ENCODE results near the gene USP36. TPM values are rescaled to one million over a fixed set of nuclear protein-coding genes. Genes with fewer than 3 reads are reported as not detected.
A peak's percentile ranks its signal among the peaks of the same experiment; 100 is the strongest.
"Not testable (repeated sequence)": the region's sequence is repeated elsewhere in the genome, so short reads cannot be mapped to it uniquely, and the experiment has no call there.

Gene USP36
- 10 to 100 TPM; 26.7 to 55.4 (median 45.6) TPM for polyA plus RNA-seq (ENCODE audit: insufficient read length in 4 of 4)

DNA sequence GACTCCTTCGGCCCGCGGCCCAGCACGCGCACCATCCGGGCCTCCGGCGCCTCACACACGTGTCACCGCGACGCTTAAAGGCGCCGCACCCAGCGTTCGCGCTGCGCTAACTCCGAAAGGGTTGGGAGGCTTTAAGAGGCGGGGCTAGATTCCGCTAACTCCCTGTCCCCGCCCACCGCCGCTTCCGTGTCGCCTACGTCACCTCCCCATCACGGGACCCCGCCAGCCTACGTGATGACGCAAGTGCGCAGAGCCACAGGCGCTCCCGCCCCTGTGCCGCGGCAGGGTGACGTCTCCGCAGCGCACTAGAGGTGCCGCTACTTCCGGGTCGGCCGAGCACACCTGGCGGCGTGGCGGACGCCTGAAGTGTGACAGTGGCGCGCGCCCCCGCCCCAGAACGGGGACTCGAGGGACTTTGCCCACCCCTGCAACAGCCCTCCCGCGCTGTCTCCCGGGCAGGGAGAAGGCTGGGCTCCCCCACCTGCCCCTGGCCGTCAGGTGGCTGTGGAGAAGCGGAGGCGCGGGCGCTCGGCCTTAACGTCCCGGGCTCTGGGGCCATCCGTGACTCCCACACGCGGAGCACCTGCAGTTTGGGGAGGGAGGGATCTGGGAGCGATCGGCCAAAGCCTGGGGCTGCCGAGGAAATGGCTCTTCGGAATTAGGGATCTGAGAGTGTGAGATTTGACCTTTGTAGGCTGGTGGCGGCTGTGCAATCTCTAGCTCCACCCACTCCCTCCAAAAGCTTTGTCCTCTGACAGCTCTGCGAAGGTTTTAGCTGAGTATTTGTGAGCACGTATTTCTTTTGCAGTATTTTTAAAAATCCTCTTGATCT is at the start of gene USP36:
USP36 (minus strand) TSS at position 35 of the 832 bp plus-strand sequence. CDS start 4,451 bp downstream, outside the sequence.
- DNase-seq (ENCODE audit: low read depth in 4 of 4, low spot score in 2 of 4) = peak; percentile 95 to 99 (median 98)

DNA sequence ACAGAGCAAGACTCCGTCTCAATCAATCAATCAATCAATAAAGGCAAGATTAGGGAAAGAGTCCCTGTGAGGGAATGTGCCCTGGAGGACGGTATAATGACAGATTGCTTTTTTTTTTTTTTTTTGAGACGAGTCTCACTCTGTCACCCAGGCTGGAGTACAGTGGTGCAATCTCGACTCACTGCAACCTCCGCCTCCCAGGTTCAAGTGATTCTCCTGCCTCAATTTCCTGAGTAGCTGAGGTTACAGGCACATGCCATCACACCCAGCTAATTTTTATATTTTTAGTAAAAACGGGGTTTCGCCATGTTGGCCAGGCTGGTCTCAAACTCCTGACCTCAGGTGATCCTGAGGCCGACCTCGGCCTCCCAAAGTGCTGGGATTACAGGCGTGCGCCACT is 49.5 kb upstream of the USP36 start:
- DNase-seq (ENCODE audit: low read depth in 4 of 4, low spot score in 2 of 4) = not testable (repeated sequence)

DNA sequence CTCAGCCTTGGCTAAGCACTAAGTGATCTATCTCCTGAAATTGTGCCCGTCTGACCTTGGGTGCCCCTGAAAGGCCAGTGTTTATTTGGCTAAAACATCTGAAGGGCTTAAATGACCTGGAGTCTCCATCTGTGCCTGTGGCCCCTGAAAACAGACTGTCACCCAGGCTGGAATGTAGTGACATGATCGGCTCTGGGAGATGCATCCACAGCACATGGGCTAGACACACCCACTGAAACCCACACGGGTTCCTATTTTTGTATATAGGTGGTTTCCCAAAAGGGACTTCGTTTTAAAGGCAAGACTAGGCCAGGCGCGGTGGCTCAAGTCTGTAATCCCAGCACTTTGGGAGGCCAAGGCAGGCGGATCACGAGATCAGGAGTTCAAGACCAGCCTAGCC is 48.9 kb upstream of the USP36 start:
- DNase-seq (ENCODE audit: low read depth in 4 of 4, low spot score in 2 of 4) = no peak

DNA sequence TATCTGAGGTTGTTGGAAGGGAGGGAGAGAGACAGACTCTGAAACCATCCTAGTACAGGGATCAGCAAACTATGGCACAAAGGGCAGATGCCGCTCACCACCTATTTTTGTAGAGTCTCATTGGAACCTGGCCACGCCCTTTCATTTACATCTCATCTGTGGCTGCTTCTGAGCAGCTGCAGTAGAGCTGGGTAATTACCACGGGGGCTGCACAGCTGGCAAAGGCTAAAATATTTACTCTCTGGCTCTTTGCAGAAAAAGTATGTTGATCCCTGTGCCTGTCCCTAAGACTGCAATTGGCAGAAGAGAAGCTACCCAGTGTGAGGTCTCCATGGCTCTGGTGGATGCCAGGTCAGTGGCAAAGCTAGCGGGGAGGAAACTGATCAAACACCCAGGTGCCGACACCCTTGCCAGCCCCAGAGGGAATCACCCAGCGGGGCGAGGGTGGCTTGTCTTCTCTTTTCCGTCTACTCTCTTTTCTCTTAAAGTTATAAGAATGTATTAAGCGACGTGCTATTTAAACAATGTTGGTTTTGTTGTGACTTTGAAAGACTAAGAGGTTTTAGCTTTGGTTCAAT is 48.4 kb upstream of the USP36 start:
- no peak for DNase-seq (ENCODE audit: low read depth in 4 of 4, low spot score in 2 of 4)

- DNase-seq (ENCODE audit: low read depth in 4 of 4, low spot score in 2 of 4) = no peak
These were observed 46.3 kb upstream of the USP36 start for GRCh38 chr17:78886954-78887353.

DNA sequence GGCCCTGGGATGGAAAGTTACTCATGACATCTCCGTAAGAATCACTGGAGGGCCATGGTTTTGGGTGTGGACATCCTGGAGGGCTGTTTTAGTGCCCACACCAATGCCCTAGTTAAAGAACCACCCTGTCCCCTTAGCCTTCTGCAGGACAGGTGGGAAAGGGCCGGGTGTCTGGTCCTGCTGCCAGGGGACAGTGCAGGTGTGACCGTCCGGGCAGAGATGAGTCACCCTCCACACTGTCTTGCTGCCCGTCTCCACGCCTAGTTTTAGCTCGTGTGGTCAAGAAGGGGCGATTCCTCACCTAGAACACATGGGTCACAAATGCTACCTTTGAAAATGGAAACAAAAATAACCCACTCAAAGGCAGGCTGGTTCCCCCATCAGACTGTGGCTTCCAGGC is 45.3 kb upstream of the USP36 start:
- DNase-seq (ENCODE audit: low read depth in 4 of 4, low spot score in 2 of 4) = no peak

DNA sequence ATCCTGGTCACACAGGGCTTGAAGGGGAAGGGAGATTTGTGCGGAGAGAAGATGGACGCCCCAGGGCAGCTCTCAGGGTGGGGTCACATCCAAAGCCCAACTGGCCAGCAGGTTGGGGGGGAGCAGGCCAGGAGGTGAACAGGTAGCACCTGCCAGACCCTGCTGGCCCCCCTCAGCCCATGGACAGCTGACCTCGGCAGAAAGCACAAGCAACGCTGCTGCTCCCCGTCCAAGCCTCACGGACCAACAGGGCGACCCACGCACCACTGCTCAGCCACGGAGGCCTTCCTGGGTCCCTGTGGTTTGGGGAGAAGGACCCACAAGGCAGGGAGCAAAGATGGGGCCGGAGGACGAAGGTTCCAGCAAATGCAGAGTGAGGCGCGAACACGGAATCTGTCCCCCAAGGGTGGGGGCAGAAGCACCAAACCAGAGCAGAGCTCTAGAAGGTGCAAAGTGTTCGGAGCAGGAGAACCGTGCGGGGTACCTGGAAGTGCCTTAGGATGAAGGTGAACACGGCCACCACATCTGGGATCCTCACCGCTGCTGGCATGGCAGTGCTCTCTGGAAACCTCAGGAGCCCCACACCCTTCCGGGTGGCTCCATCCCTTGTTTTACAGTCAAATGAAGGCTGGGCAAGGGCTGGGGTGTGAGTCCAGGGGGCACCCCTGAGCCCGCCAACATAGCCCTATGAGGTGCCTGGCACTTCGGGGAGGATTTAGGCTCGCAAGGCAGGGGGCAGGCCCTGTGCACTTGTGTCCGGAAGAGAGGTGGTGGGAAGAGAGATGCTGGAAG is 44.5 kb upstream of the USP36 start:
- no peak for DNase-seq (ENCODE audit: low read depth in 4 of 4, low spot score in 2 of 4)

DNA sequence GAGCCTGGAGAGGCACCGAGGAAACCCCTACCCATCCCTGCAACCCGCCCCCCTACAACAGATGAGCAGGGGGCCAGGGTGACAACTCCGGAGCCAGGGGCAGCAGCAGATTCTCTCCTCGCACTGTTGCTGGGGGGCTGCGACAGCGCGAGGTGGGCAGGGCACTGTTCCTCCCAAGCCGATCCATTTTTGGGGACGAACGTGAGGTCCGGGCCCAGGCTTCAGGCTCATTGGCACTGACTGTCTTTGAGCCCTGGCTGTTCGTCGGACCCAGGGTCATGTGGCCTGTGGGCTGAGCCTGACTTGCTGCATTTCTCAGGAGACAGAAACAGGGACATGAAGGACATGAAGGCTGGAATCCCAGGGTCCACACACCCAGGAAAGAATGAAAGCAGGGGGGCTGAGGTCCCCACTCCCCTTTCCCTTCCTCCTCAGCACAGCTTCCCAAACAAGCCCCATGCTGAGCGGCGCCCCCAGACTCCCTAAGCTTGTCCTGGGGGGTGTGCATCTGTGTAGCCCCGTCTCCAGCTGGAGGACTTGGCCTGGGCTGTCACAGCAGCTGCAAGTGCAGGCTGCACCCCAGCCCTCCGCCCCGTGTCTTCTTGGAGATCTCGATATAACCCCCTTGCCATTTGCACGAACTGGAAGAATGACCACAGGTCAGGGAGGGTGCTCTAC is 43.7 kb upstream of the USP36 start:
- DNase-seq (ENCODE audit: low read depth in 4 of 4, low spot score in 2 of 4) = no peak

- peak in 1 of 4 donors; percentile 29 for DNase-seq (ENCODE audit: low read depth in 4 of 4, low spot score in 2 of 4)
These were observed 43.0 kb upstream of the USP36 start for GRCh38 chr17:78883533-78884131.

DNA sequence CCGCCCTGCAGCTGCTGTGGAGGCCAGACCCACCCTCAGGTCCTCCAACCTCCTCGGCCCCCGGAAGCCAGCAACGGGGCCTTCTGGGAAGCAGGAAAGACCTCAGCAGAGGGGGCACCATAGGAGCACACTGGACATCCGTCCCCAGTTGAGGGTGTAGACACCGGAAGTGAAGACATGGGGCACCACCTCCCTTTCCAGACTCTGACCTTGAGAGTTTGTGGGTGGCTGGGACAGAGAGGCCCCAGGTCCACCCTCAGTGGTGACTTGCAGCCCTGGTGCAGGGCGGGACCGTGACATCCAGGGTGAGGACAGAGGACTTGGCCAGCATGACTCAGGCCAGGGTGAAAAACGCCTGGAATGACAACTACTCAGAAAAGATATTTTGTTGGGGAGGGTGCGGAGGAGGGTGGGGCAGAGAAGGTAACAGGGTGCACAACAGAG is 42.5 kb upstream of the USP36 start:
- DNase-seq (ENCODE audit: low read depth in 4 of 4, low spot score in 2 of 4) = no peak

DNA sequence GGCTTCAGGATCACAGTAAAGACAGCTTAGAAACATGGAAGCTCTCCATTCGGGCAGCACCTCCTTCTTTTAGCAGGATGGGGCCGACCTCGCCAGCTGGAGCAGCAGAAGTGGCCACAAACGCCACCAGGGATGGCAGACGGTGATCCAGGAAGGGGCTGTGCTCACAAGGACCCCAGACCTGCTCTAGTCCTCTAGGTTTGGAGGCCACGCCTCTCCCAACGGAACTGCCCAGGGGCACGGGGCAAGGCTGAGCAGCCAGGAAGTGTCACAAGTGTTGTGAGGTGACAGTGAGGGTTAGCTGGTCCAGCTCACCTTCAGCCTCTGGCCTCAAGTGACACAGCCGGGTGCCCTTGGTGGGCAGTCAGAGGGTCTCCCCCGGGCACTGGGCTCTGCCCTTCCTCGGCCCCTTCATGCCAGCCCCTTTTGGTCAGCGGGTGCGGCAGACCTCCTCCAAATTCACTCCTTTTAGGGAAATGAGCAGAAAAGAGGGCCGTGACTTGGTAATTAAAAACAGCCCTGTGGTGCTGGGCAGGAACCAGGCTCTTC is 42.0 kb upstream of the USP36 start:
- no peak for DNase-seq (ENCODE audit: low read depth in 4 of 4, low spot score in 2 of 4)

GRCh38 chr17:78879635-78880186 is 39.1 kb upstream of the USP36 start:
- DNase-seq (ENCODE audit: low read depth in 4 of 4, low spot score in 2 of 4) = peak in 2 of 4 donors; percentile 62 to 71

GRCh38 chr17:78878871-78879527 is 38.4 kb upstream of the USP36 start:
- no peak for DNase-seq (ENCODE audit: low read depth in 4 of 4, low spot score in 2 of 4)

DNA sequence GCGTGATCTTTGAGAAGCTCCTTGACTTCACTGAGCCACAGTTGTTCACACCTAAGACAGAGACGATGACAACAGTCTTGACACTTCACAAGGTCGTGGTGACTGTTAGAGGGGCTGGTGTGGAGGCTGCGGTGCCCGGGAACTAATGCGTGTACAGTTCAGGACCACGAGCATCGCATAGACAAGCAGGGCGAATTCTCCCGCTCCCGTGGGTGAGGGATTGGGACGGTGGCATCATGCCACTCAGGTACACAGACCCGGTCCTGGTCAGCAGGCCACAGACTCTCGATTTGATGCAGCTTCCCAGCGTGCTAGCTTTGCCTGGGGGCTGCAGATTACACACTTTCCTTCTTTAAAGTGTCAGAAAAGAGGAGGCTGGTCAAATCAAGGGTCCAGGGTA is 37.6 kb upstream of the USP36 start:
- no peak for DNase-seq (ENCODE audit: low read depth in 4 of 4, low spot score in 2 of 4)

DNA sequence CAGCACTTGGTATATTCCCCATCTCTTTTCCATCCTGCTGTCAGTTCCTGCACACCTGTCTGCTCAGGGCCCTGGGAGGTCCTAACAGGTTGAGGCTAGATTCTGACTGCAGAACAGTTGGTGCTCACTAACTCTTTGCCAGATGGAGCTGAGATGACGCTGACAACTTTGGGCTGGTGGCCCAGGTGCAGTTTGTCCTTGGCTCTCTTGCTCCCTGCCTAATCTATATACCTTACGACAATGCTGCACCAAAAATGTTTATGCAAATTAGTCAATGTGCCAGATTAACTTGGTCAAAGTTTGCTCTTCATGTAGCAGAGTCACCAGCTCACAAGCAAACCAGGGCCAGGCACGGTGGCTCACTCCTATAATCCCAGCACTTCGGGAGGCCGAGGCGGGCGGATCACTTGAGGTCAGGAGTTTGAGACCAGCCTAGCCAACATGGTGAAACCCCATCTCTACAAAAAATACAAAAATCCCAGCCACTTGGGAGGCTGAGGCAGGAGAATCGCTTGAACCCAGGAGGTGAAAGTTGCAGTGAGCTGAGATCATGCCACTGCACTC is 36.4 kb upstream of the USP36 start:
- DNase-seq (ENCODE audit: low read depth in 4 of 4, low spot score in 2 of 4) = not testable (repeated sequence)

DNA sequence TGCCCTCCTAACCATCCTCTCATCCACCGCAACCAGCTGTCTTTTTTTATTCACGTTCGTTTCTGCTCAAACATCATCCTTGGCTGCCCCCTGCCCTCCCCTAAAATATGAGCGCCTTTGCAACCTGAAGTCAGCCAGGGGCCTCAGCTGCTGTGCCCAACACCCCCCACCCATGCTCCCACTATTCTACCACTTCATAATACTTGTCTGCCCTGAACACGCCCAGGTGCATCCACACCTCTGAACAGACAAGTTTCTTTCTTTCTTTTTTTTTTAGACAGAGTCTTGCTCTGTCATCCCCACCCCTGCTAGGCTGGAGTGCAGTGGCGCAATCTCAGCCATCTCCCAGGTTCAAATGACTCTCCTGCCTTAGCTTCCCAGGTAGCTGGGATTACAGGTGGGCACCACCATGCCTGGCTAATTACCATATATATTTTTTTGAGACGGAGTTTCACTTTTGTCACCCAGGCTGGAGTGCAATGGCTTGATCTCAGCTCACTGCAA is 35.5 kb upstream of the USP36 start:
- DNase-seq (ENCODE audit: low read depth in 4 of 4, low spot score in 2 of 4) = no peak

DNA sequence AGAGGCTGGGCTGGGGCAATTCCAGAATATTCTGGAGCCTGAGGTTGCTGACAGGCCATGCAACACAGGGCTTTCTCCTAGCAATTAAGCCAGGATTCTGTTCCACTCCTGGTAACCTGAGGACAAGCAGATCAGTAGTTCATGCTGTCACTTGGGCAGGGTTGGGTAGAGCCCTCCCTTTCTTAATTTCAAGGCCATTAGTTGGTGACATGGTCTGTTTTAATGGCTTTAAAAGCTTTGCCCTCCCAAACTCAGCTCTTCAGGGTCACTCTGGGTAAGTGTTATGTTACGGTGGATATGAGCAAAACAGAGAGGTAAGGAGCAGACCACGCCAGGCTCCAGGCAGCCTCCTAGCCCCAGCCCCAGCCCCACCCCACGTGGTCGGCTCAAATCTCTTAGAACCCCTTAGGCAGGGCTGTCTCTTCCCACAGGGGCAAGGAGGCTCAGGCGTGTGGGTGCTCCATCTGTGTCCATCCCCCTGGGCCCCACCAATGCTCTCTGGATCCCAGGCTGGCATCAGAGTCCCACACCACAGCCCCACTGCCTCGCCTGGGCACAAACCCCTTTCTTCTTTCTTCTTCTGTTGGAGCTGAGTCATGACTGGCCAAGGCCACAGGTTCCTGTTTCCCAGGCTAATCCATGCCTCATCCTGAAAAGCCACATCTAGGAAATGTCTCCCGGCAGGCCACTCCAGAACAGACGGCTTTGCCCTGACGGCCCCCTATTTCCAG is 34.9 kb upstream of the USP36 start:
- no peak for DNase-seq (ENCODE audit: low read depth in 4 of 4, low spot score in 2 of 4)
